G401.6 (cell line): ENCODE results near the gene LGR6.
"Not testable (repeated sequence)": the region's sequence is repeated elsewhere in the genome, so short reads cannot be mapped to it uniquely, and the experiment has no call there.

Experiments used
- FAIRE-seq: peaks from 2 replicates; lab custom pipeline; 2012; peaks lifted over from hg19 to GRCh38; lab: Jason Lieb, UNC

Gene LGR6

GRCh38 chr1:202343652-202344349 lies 150.2 kb downstream of the LGR6 start:
- peak; percentile 91 for FAIRE-seq

GRCh38 chr1:202348005-202348508 lies 154.5 kb downstream of the LGR6 start:
- FAIRE-seq = no peak

GRCh38 chr1:202348509-202349205 lies 155.1 kb downstream of the LGR6 start, which contains the start of gene PPP1R12B:
Gene PPP1R12B (plus strand): TSS chr1:202348699. CDS start chr1:202348852, 153 bp downstream.
- peak; percentile 98 for FAIRE-seq

- no peak for FAIRE-seq
These were observed 155.8 kb downstream of the LGR6 start for GRCh38 chr1:202349206-202349928.

GRCh38 chr1:202351725-202352124 lies 158.1 kb downstream of the LGR6 start:
- FAIRE-seq = no peak

DNA sequence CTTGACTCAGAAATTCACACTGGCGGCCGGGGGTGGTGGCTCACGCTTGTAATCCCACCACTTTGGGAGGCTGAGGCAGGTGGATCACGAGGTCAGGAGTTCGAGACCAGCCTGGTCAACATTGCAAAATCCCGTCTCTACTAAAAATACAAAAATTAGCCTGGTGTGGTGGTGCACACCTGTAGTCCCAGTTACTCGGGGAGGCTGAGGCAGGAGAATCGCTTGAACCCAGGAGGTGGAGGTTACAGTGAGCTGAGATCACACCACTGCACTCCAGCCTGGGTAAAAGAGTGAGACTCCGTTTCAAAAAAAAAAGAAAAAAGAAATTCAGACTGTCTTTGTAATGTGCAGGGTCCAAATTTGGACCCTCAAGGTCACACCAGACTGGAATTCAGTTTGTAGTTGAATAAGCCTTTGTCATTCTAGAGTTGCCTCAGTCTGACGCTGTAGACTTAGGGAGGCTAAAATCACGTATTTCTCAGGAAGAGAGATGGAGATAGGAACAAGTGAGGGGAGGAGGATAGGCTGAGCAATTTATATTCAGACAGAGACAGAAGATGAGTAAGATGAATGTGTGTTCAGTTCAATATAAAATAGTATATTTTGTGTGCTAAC lies 159.1 kb downstream of the LGR6 start:
- not testable (repeated sequence) for FAIRE-seq

DNA sequence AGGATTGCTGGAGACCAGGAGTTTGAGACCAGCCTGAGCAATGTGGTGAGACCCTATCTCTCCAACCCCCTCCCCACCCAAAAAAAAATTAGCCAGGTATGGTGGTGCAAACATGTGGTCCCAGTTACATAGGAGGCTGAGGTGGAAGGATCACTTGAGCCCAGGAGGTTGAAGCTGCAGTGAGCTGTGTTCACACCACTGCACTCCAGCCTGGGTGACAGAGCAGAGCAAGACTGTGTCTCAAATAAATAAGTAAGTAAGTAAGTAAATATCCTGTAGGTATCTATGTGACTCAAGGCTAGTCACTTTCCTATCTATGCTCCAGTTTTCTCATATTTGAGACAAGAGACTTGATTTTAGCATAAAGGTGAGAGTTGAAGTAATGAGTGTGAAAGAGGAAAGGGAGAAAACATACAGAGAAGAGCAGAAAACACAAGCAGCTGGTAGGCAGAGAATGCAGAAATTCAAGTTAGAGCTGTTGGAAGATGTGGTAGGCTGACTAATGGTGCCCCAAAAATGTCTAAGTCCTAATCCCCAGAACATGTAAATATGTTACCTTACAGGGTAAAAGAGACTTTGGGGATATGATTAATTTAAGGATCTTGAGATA lies 162.4 kb downstream of the LGR6 start:
- no peak for FAIRE-seq

GRCh38 chr1:202357506-202357905 lies 163.9 kb downstream of the LGR6 start:
- no peak for FAIRE-seq

DNA sequence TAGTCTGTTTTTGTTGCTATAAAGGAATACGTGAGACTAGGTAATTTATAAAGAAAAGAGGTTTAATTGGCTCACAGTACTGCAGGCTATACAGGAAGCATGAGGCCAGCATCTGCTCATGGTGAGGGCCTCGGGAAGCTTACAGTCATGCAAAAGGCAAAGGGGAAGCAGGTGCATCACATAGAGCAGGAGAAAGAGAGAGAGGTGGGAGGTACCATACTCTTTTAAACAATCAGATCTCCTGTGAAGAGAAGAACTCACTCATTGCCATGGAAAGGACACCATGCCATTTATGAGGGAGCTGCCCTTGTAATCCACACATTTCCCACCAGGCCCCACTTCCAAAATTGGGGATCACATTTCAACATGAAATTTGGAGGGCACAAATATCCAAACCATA lies 167.6 kb downstream of the LGR6 start:
- no peak for FAIRE-seq

DNA sequence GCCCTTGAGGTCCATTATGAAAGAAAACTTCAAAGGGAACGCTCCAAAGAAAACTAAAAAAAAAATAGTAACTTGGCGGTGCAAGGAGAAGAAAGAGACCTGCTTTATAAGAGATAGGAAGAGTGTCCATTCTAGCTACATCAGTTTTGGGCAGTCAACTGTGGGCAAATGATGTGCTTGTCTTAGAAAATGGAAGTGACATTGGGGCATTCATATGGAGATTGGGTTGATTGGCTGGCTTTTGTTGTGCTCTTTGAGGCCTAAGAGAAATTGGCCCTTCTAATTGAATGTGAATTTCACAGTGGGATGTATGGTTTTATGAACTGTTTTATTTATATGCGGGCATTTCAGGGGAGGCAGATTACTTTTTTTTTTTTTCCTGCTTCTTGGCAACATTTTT lies 168.1 kb downstream of the LGR6 start:
- FAIRE-seq = no peak

DNA sequence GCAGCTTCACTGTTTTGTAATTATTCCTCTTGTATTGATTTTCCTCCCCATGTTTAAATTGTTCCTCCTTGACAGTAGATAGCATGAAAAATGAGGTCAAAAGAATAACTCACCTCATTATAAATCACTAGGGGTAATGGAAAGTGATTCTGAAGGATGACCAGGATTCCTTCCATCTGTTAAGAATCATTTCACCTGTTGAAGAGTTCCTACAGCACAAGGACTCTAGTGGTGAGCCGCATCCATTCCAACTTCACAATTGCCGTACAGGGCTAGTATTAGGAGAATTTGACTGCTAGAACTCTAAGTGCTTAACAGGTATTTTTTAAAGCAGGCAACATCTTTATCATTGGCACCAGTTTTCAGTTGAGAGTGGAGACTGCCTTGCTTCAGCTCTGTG lies 168.6 kb downstream of the LGR6 start:
- no peak for FAIRE-seq

DNA sequence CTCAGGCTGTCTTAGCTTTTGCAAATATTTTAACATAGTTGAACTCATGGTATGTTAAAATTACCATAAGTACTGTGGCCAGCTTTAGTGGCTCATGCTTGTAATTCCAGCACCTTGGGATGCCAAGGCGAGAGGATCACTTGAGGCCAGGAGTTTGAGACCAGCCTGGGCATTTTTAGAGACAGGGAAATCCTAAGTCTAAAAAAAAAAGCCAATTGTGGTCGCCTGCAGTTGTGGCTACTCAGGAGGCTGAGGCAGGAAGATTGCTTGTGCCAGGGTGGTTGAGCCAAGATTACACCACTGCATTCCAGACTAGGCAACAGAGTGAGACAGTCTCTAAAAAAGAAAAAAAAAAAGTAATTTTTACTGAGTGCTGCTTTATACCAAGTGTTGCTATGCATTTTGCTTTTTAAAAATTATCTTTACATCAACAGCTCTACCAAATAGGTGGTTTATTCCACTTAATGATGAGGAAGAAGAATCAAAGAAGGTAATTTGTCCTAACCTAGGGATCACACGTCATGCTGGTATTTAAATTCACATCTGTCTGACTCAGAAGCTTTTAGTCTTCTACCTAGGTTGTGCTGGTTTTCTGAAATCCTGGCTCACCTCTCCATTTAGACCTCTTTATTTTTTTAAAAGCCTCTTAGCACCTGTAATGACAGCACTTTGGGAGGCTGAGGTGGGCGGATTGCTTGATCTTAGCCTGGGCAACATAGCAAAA lies 171.7 kb downstream of the LGR6 start:
- FAIRE-seq = no peak

- no peak for FAIRE-seq
These were observed 173.7 kb downstream of the LGR6 start for GRCh38 chr1:202367271-202367670.
